Spleen (tissue), 11 donors: ENCODE data around the gene FSIP1. TPM values are rescaled to one million over a fixed set of nuclear protein-coding genes. Genes with fewer than 3 reads are reported as not detected.

Source experiments
- DNase-seq: peaks from one replicate; pipeline ENCODE4 v3.0.0-alpha.2; 2020
- H3K27ac ChIP-seq, 8 donors: fragments of 200-600 bp; sonication (generic) in 7 of 8; 1 replicate in 4 of 8; 2 replicates in 4 of 8; pipeline versions ENCODE4 v1.5.0 to v1.8.0; 2016 to 2021; ENCODE audit warnings: inconsistent platforms in 4 of 8, mild to moderate bottlenecking in 4 of 8, moderate library complexity in 1 of 8
- H3K27me3 ChIP-seq, 7 donors: fragments of 200-600 bp; sonication (generic) in 6 of 7; replicated peaks in 1 of 7; 1 replicate in 4 of 7; 2 replicates in 3 of 7; pipeline versions ENCODE4 v1.5.0 to v1.8.0; 2016 to 2021; ENCODE audit warnings: inconsistent platforms in 3 of 7, mild to moderate bottlenecking in 1 of 7
- H3K36me3 ChIP-seq, 6 donors: fragments of 200-600 bp; sonication (generic) in 5 of 6; 1 replicate in 4 of 6; 2 replicates in 2 of 6; pipeline versions ENCODE4 v1.5.0 to v1.8.0; 2016 to 2021; ENCODE audit warnings: inconsistent platforms in 2 of 6
- H3K4me1 ChIP-seq, 6 donors: fragments of 200-600 bp; sonication (generic) in 5 of 6; 1 replicate in 3 of 6; 2 replicates in 3 of 6; pipeline versions ENCODE4 v1.5.0 to v1.8.0; 2016 to 2021; ENCODE audit warnings: inconsistent platforms in 3 of 6
- H3K4me3 ChIP-seq, 8 donors: fragments of 200-600 bp; sonication (generic) in 7 of 8; 1 replicate in 4 of 8; 2 replicates in 4 of 8; pipeline versions ENCODE4 v1.5.0 to v1.8.0; 2016 to 2021; ENCODE audit warnings: inconsistent platforms in 4 of 8, mild to moderate bottlenecking in 4 of 8, moderate library complexity in 2 of 8
- H3K9me3 ChIP-seq, 8 donors: fragments of 200-600 bp; sonication (generic) in 7 of 8; 1 replicate in 4 of 8; 2 replicates in 4 of 8; pipeline versions ENCODE4 v1.5.0 to v1.8.0; 2016 to 2021; ENCODE audit warnings: inconsistent platforms in 4 of 8
- CTCF ChIP-seq, 11 experiments: fragments of 200-600 bp in 7 of 11; fragments of 450-650 bp in 4 of 11; sonication (generic) in 4 of 11; IDR thresholded peaks in 8 of 11; conservative IDR thresholded peaks in 3 of 11; 1 replicate in 7 of 11; 2 replicates in 4 of 11; pipeline versions ENCODE4 v1.4.0 to v1.8.0; 2016 to 2021; ENCODE audit warnings: antibody characterized with exemption in 11 of 11, inconsistent platforms in 4 of 11, mild to moderate bottlenecking in 1 of 11
- POLR2A ChIP-seq, 3 donors: fragments of 450-650 bp; IDR thresholded peaks; one replicate each; pipeline ENCODE4 v1.5.1; 2017; ENCODE audit warnings: antibody characterized with exemption in 3 of 3, mild to moderate bottlenecking in 1 of 3
- POLR2AphosphoS5 ChIP-seq, 3 donors: sonication (generic); formaldehyde crosslinking; IDR thresholded peaks; one replicate each; pipeline ENCODE4 v1.5.1; 2017; ENCODE audit warnings: antibody characterized with exemption in 3 of 3
- WGBS, 5 donors: extraction: QIAGEN DNeasy Blood & Tissue Kit in 3 of 5; methylation state at CpG; one replicate each; pipeline versions ENCODE4 v1.1.5 to v1.1.7; 2013 to 2018; 5-methylcytosine and 5-hydroxymethylcytosine counted together
- intact Hi-C: fragments of 100-400 bp; cut with DNase I; formaldehyde crosslinking; loops from one replicate; pipeline ENCODE4 v1.15.0; 2023; ENCODE audit warnings: low total_unique reads
- polyA plus RNA-seq, 3 donors: library from polyadenylated mRNA; stranded (reverse); fragments of 200-250 nt; gene quantifications; one replicate each; pipeline ENCODE4 v1.2.1, GENCODE V29; 2013
- total RNA-seq, 7 donors: library from RNA; depleted of rRNA in 3 of 7; stranded (reverse); fragments of >200 nt in 3 of 7; fragmentation: NEBNext Ultra II Directional in 4 of 7; extraction: Animal tissue kit (Norgen Biotek cat#: 25700) in 4 of 7; gene quantifications; one replicate each; pipeline versions ENCODE4 v1.1.0 to v1.2.1, GENCODE V29; 2016 to 2021
- donor health status: healthy with polysubstance abuse.
- donor health status: DM: no; HTN: no; CAD: no; lungs with moderate emphysema.
- donor health status: DM: no; HTN: no; CAD: no.
- donor health status: Bipolar disorder and iron deficiency.
- donor health status: healthy.
- donor health status: DM: no; HTN: no; CAD: no.
- donor health status: DM: yes; HTN: yes; CAD: no.

Gene FSIP1
- total and polyA plus RNA-seq, 10 donors, result 0.09 to 2.3 (median 0.45) TPM

GRCh38 chr15:39593656-39594445, 188.8 kb downstream of the FSIP1 start:
- Histone ChIP-seq H3K4me1 (peaks cover 0 to 13% (median 0%) of the 10 kb centered on the region in 6 donors), H3K9me3 (no peaks in the 10 kb centered on the region), H3K4me3 (peak overlapping the region in 1 of 8 donors; percentile 3), H3K27me3 (no peaks in the 10 kb centered on the region), H3K27ac (peak overlapping the region in 2 of 8 donors; percentile 1 to 4), H3K36me3 (peaks cover 0 to 79% (median 5%) of the 10 kb centered on the region in 6 donors)
- intact Hi-C loops, result loop anchor here (10.0 kb wide), 1 partner anchor 71 kb away; no protein-coding TSS in a partner anchor
- TF ChIP-seq CTCF (IDR thresholded peaks at IDR 0.05 in 8 of 11, conservative IDR thresholded peaks at IDR 0.05 in 3 of 11) (peak in 2 of 11 experiments; percentile 19 to 32), POLR2AphosphoS5 (IDR thresholded peaks at IDR 0.05) (peak in 1 of 3 donors; percentile 93), POLR2A (IDR thresholded peaks at IDR 0.05) (no peak)
- no peak for DNase-seq
- WGBS, 5 donors, result 75 to 87% (median 76%) methylated on average over 7 of the region's 7 CpGs

- no peak for DNase-seq
- H3K9me3 ChIP-seq, result no peaks in the 10 kb centered on the region
- no peak overlapping the region for H3K4me3 ChIP-seq
- peaks cover 0 to 14% (median 0%) of the 10 kb centered on the region in 6 donors for H3K4me1 ChIP-seq
- TF ChIP-seq POLR2AphosphoS5 (IDR thresholded peaks at IDR 0.05) (peak; percentile 15 to 79 (median 36)), CTCF (IDR thresholded peaks at IDR 0.05 in 8 of 11, conservative IDR thresholded peaks at IDR 0.05 in 3 of 11) (no peak), POLR2A (IDR thresholded peaks at IDR 0.05) (no peak)
- intact Hi-C loops, result loop anchor here (10.0 kb wide), 1 partner anchor 72 kb away; no protein-coding TSS in a partner anchor
- H3K27ac ChIP-seq, result no peak overlapping the region
- no peaks in the 10 kb centered on the region for H3K27me3 ChIP-seq
- H3K36me3 ChIP-seq, result peaks cover 0 to 86% (median 5%) of the 10 kb centered on the region in 6 donors
- 94 to 97% (median 95%) methylated on average over 14 to 15 of the region's 15 CpGs for WGBS, 5 donors
These were observed 189.5 kb downstream of the FSIP1 start for GRCh38 chr15:39593071-39593655.

- H3K27ac ChIP-seq, result no peak overlapping the region
- intact Hi-C loops, result loop anchor here (10.0 kb wide), 1 partner anchor 72 kb away; no protein-coding TSS in a partner anchor
- peaks cover 0 to 21% (median 0%) of the 10 kb centered on the region in 6 donors for H3K4me1 ChIP-seq
- peaks cover 0 to 92% (median 5%) of the 10 kb centered on the region in 6 donors for H3K36me3 ChIP-seq
- DNase-seq, result no peak
- no peaks in the 10 kb centered on the region for H3K27me3 ChIP-seq
- 85 to 91% (median 88%) methylated on average over 6 of the region's 6 CpGs for WGBS, 5 donors
- H3K4me3 ChIP-seq, result no peak overlapping the region
- TF ChIP-seq POLR2A (IDR thresholded peaks at IDR 0.05) (peak in 1 of 3 donors; percentile 1), POLR2AphosphoS5 (IDR thresholded peaks at IDR 0.05) (peak in 1 of 3 donors; percentile 94), CTCF (IDR thresholded peaks at IDR 0.05 in 8 of 11, conservative IDR thresholded peaks at IDR 0.05 in 3 of 11) (no peak)
- no peaks in the 10 kb centered on the region for H3K9me3 ChIP-seq
These were observed 190.1 kb downstream of the FSIP1 start for GRCh38 chr15:39592500-39592899.
